ENCODE results near the gene CTR9. TPM values are rescaled to one million over a fixed set of nuclear protein-coding genes. Genes with fewer than 3 reads are reported as not detected.

The CTR9 gene
- total and polyA plus RNA-seq, 12 donors = 13.8 to 58.4 (median 32.4) TPM

- Histone ChIP-seq H3K27ac (no peak overlapping the region), H3K4me3 (no peak overlapping the region), H3K36me3 (replicated peaks in 1 of 2) (no peaks in the 10 kb centered on the region), H3K27me3 (no peaks in the 10 kb centered on the region), H3K4me1 (replicated peaks in 1 of 2) (peaks cover 6 to 18% of the 10 kb centered on the region in 2 donors), H3K9me3 (replicated peaks in 1 of 3) (no peaks in the 10 kb centered on the region)
- TF ChIP-seq POLR2A (IDR thresholded peaks at IDR 0.05) (no peak), CTCF (IDR thresholded peaks at IDR 0.05) (no peak)
- DNase-seq = no peak
- intact Hi-C loops (cut with DNase I) = no loop called here
These were observed 3.3 kb upstream of the CTR9 start for GRCh38 chr11:10747733-10748132.

- intact Hi-C loops (cut with DNase I) = no loop called here
- H3K4me3 ChIP-seq = no peak overlapping the region
- no peak overlapping the region for H3K27ac ChIP-seq
- H3K4me1 ChIP-seq (replicated peaks in 1 of 2) = peaks cover 6 to 15% of the 10 kb centered on the region in 2 donors
- no peak for TF ChIP-seq CTCF (IDR thresholded peaks at IDR 0.05)
- no peak for TF ChIP-seq POLR2A (IDR thresholded peaks at IDR 0.05)
- 57 to 64% (median 62%) methylated on average over 2 of the region's 2 CpGs for WGBS, 4 donors
- no peaks in the 10 kb centered on the region for H3K27me3 ChIP-seq
- no peaks in the 10 kb centered on the region for H3K9me3 ChIP-seq (replicated peaks in 1 of 3)
- DNase-seq = no peak
- peaks cover 0 to 15% of the 10 kb centered on the region in 2 donors for H3K36me3 ChIP-seq (replicated peaks in 1 of 2)
These were observed 1.6 kb upstream of the CTR9 start for GRCh38 chr11:10749476-10749875.

DNA sequence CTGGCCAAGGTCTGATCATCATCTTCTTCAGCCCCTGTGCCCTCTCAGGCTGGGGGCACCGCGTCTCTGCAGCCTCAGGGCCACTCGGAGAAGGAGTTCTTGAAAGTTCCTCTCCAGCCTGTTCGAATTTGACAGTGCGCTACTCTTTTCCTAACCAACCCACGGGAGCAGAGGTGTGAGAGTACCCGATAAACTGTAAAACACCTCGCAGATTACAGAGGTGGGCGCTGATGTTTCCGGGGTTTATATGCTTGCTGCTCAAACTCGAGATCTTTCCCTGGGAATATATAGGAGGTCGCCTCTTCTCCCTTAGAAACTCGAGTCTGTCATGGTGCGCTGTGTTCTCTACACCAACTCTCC lies 515 bp downstream of the CTR9 start:
- peak overlapping the region; percentile 87 to 98 (median 92) for H3K27ac ChIP-seq
- TF ChIP-seq CTCF (IDR thresholded peaks at IDR 0.05) = no peak
- no peaks in the 10 kb centered on the region for H3K27me3 ChIP-seq
- no peaks in the 10 kb centered on the region for H3K9me3 ChIP-seq (replicated peaks in 1 of 3)
- no peak for DNase-seq
- H3K4me1 ChIP-seq (replicated peaks in 1 of 2) = peaks cover 6 to 15% of the 10 kb centered on the region in 2 donors
- 0 to 1% (median 1%) methylated on average over 10 to 14 of the region's 14 CpGs for WGBS, 4 donors
- H3K36me3 ChIP-seq (replicated peaks in 1 of 2) = peaks cover under 1 to 36% of the 10 kb centered on the region in 2 donors
- peak overlapping the region; percentile 43 to 91 (median 52) for H3K4me3 ChIP-seq
- intact Hi-C loops (cut with DNase I) = no loop called here

DNA sequence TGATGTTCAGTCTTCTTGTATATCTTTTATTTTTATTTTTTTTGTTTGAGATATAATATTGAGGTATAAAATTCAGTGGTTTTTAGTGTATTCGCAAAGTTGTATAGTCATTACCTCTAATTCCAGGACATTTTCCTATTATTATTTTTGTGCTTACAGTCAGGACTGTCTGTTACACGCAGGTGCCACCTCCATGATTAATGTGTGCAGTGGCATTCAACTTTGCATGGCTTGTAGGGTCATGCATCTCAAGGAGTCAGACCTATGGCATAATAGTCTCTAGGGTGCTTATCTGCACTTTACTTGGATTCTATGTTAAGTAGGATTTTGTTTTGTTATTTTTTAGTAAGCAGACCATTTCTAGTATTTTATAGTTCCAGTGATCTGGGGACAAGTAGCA lies 1.0 kb downstream of the CTR9 start:
- Histone ChIP-seq H3K4me3 (peak overlapping the region in 2 of 4 donors; percentile 60 to 91), H3K27me3 (no peaks in the 10 kb centered on the region), H3K36me3 (replicated peaks in 1 of 2) (peaks cover 5 to 41% of the 10 kb centered on the region in 2 donors), H3K4me1 (replicated peaks in 1 of 2) (peaks cover 6 to 15% of the 10 kb centered on the region in 2 donors), H3K9me3 (replicated peaks in 1 of 3) (no peaks in the 10 kb centered on the region), H3K27ac (peak overlapping the region in 1 of 5 donors; percentile 98)
- peak in 1 of 7 donors; percentile 53 for DNase-seq
- 37 to 41% (median 39%) methylated on average over 2 of the region's 2 CpGs for WGBS, 4 donors
- no peak for TF ChIP-seq POLR2A (IDR thresholded peaks at IDR 0.05)
- TF ChIP-seq CTCF (IDR thresholded peaks at IDR 0.05) = no peak
- intact Hi-C loops (cut with DNase I) = no loop called here

All from adrenal gland (tissue), 12 donors.